Lower leg skin (tissue), 3 donors: ENCODE measurements around the gene MCCC1.

Source experiments
- POLR2A ChIP-seq, 2 donors: fragments of 450-650 bp; IDR thresholded peaks; one replicate each; pipeline ENCODE4 v1.6.1; 2016 to 2017; ENCODE audit warnings: antibody characterized with exemption in 2 of 2, mild to moderate bottlenecking in 1 of 2, moderate library complexity in 1 of 2
- TF ChIP-seq, protein P1 (sequence below), 3 donors: fragments of 450-650 bp; IDR thresholded peaks; one replicate each; pipeline ENCODE4 v1.5.1; 2016; ENCODE audit warnings: antibody characterized with exemption in 3 of 3, mild to moderate bottlenecking in 3 of 3, moderate library complexity in 2 of 3

DNA sequence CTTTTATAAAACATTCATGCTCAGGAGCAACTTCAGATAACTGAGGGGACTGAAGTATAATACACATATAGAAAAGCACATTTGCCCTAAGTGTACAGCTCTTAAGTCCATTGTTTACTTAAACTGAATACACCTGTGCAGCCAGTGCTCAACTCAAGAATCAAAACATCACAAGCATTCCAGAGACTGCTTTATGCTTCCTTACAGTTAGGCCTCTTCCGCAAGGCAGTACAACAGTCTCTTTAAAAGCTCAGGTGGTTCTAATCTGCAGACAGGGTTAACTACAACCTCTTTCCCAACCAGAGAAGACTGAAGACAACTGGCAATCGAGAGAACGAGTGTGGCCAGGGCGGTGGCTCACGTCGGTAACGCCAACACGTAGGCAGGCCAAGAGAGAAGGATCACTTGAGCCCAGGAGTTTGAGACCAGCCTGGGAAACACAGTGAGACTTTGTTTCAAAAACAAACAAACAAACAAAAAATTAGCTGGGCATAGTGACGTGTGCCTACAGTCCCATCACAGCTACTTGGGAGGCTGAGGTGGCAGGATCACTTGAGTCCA lies 16.9 kb downstream of the MCCC1 start:
- TF ChIP-seq POLR2A (IDR thresholded peaks at IDR 0.05), result no peak
- TF ChIP-seq, protein P1, sequence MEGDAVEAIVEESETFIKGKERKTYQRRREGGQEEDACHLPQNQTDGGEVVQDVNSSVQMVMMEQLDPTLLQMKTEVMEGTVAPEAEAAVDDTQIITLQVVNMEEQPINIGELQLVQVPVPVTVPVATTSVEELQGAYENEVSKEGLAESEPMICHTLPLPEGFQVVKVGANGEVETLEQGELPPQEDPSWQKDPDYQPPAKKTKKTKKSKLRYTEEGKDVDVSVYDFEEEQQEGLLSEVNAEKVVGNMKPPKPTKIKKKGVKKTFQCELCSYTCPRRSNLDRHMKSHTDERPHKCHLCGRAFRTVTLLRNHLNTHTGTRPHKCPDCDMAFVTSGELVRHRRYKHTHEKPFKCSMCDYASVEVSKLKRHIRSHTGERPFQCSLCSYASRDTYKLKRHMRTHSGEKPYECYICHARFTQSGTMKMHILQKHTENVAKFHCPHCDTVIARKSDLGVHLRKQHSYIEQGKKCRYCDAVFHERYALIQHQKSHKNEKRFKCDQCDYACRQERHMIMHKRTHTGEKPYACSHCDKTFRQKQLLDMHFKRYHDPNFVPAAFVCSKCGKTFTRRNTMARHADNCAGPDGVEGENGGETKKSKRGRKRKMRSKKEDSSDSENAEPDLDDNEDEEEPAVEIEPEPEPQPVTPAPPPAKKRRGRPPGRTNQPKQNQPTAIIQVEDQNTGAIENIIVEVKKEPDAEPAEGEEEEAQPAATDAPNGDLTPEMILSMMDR (IDR thresholded peaks at IDR 0.05), result no peak
